ENCODE data around the gene NAA25. TPM values are rescaled to one million over a fixed set of nuclear protein-coding genes. Genes with fewer than 3 reads are reported as not detected.

NAA25 gene
- total and polyA plus RNA-seq, 2 of the 4 experiments (the other 2 are of a cell fraction), result 10.3 to 25.5 TPM

DNA sequence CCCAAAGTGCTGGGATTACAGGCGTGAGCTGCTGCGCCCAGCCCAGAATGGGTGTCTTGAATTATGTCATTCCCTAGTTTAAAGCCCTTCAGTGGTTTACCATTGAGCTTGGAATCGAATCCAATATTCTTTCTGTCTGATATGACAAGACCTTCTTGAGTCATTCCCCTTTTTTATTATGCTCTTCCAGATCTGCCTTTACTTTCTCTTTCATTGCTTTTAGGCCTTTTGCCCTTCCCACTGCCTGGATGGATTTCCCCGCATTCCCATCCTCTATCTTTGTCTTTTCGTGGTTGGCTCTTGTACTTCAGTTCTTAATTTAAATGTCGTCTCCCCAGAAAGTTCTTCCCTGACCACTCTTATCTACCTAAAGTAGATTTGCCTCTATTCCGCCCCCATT, 18.3 kb upstream of the NAA25 start:
- no peak overlapping the region for H2AK9ac ChIP-seq (replicated peaks; ENCODE audit: low read depth, low read length, poor library complexity)
- peaks cover 7 to 49% of the 10 kb centered on the region in 2 experiments for H3K79me1 ChIP-seq (ENCODE audit: low read depth in 1 of 2, low read length in 2 of 2)
- intact Hi-C loops (cut with micrococcal nuclease), result loop anchor here (10.0 kb wide), 1 partner anchor 182 kb away; no protein-coding TSS in a partner anchor
- CTCF ChIA-PET, result no interaction called here
- H2BK15ac ChIP-seq (ENCODE audit: low read depth, low read length), result no peak overlapping the region
- no peaks in the 10 kb centered on the region for H3K27me3 ChIP-seq (ENCODE audit: control insufficient read depth, insufficient read depth, low read length)
- H2BK5ac ChIP-seq (ENCODE audit: low read depth, low read length, poor library complexity, severe bottlenecking), result peak overlapping the region; percentile 12
- DNase-seq (peak; percentile 59), ATAC-seq (ENCODE audit: low read depth) (no peak)
- peaks cover 10% of the 10 kb centered on the region for H4K20me1 ChIP-seq (ENCODE audit: insufficient read depth, low read length)
- in situ Hi-C loops (cut with MboI; ENCODE audit: low sequenced_read_pairs), result no loop called here
- no peak overlapping the region for H3K4ac ChIP-seq (ENCODE audit: low read depth, low read length)
- POLR2A ChIA-PET (ENCODE audit: unreplicated experiment), result no interaction called here
- H2AK5ac ChIP-seq (ENCODE audit: low read depth, low read length), result peak overlapping the region; percentile 44; the same call in 1 of the 2 replicates
- H3K27ac ChIP-seq (ENCODE audit: insufficient read depth, low read length), result no peak overlapping the region
- H3K36me3 ChIP-seq (ENCODE audit: control insufficient read depth, insufficient read depth, low read length), result no peaks in the 10 kb centered on the region
- no peak overlapping the region for H3K14ac ChIP-seq (replicated peaks; ENCODE audit: low read depth, low read length)
- peaks cover 9% of the 10 kb centered on the region; the same call in 1 of the 2 replicates for H3K9me1 ChIP-seq (ENCODE audit: insufficient read depth, low read length)
- no peaks in the 10 kb centered on the region for H3K9me3 ChIP-seq (ENCODE audit: control insufficient read depth, insufficient read depth, low read length)
- no peak for TF ChIP-seq CHD1 (IDR thresholded peaks at IDR 0.05; ENCODE audit: low read depth, low read length)
- TF ChIP-seq, protein P1, sequence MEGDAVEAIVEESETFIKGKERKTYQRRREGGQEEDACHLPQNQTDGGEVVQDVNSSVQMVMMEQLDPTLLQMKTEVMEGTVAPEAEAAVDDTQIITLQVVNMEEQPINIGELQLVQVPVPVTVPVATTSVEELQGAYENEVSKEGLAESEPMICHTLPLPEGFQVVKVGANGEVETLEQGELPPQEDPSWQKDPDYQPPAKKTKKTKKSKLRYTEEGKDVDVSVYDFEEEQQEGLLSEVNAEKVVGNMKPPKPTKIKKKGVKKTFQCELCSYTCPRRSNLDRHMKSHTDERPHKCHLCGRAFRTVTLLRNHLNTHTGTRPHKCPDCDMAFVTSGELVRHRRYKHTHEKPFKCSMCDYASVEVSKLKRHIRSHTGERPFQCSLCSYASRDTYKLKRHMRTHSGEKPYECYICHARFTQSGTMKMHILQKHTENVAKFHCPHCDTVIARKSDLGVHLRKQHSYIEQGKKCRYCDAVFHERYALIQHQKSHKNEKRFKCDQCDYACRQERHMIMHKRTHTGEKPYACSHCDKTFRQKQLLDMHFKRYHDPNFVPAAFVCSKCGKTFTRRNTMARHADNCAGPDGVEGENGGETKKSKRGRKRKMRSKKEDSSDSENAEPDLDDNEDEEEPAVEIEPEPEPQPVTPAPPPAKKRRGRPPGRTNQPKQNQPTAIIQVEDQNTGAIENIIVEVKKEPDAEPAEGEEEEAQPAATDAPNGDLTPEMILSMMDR (conservative IDR thresholded peaks at IDR 0.05; ENCODE audit: low read depth, low read length), result no peak
- TF ChIP-seq, protein P2, sequence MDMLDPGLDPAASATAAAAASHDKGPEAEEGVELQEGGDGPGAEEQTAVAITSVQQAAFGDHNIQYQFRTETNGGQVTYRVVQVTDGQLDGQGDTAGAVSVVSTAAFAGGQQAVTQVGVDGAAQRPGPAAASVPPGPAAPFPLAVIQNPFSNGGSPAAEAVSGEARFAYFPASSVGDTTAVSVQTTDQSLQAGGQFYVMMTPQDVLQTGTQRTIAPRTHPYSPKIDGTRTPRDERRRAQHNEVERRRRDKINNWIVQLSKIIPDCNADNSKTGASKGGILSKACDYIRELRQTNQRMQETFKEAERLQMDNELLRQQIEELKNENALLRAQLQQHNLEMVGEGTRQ (IDR thresholded peaks at IDR 0.05; ENCODE audit: low read depth, low read length), result no peak
- TF ChIP-seq MAFK (IDR thresholded peaks at IDR 0.05; ENCODE audit: low read depth, low read length), result no peak
- no peak for TF ChIP-seq MAZ (IDR thresholded peaks at IDR 0.05; ENCODE audit: borderline replicate concordance, low read depth, low read length)
- no peak for TF ChIP-seq RAD21 (IDR thresholded peaks at IDR 0.05; ENCODE audit: low read length)
- TF ChIP-seq BHLHE40 (IDR thresholded peaks at IDR 0.05; ENCODE audit: low read depth, low read length), result no peak
- TF ChIP-seq RCOR1 (IDR thresholded peaks at IDR 0.05; ENCODE audit: insufficient replicate concordance, low read length), result no peak
- no peak for TF ChIP-seq POLR2A (IDR thresholded peaks at IDR 0.05; ENCODE audit: low read depth, low read length)
- TF ChIP-seq, protein P3, sequence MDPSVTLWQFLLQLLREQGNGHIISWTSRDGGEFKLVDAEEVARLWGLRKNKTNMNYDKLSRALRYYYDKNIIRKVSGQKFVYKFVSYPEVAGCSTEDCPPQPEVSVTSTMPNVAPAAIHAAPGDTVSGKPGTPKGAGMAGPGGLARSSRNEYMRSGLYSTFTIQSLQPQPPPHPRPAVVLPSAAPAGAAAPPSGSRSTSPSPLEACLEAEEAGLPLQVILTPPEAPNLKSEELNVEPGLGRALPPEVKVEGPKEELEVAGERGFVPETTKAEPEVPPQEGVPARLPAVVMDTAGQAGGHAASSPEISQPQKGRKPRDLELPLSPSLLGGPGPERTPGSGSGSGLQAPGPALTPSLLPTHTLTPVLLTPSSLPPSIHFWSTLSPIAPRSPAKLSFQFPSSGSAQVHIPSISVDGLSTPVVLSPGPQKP (IDR thresholded peaks at IDR 0.05; ENCODE audit: borderline replicate concordance, low read depth, low read length), result no peak
- TF ChIP-seq MXI1 (IDR thresholded peaks at IDR 0.05; ENCODE audit: borderline replicate concordance, low read depth, low read length), result no peak
- no peak for TF ChIP-seq NFE2L2 (IDR thresholded peaks at IDR 0.05; ENCODE audit: low read depth, low read length)
- no peak for TF ChIP-seq RFX5 (IDR thresholded peaks at IDR 0.05; ENCODE audit: low read depth, low read length)
- no peak for TF ChIP-seq FOS (IDR thresholded peaks at IDR 0.05; ENCODE audit: low read depth, low read length)
- TF ChIP-seq CEBPB (IDR thresholded peaks at IDR 0.05; ENCODE audit: low read depth, low read length), result no peak
- TF ChIP-seq SMC3 (IDR thresholded peaks at IDR 0.05; ENCODE audit: low read depth, low read length), result no peak
- dilution Hi-C loops (cut with HindIII; ENCODE audit: low sequenced_read_pairs, unreplicated experiment), result no loop called here
- H3K4me2 ChIP-seq (ENCODE audit: low read depth, low read length), result peak overlapping the region; percentile 69
- H3K4me1 ChIP-seq (ENCODE audit: control insufficient read depth, insufficient read depth, low read length), result peaks cover 17% of the 10 kb centered on the region
- no peak overlapping the region for H3K56ac ChIP-seq (ENCODE audit: extremely low read depth, insufficient read depth, low read length)
- H4K8ac ChIP-seq (ENCODE audit: low read depth in 2 of 2, low read length in 2 of 2), result no peak overlapping the region
- H2AFZ ChIP-seq (replicated peaks; ENCODE audit: low read length, poor library complexity), result no peak overlapping the region
- H3K9ac ChIP-seq (ENCODE audit: low read depth, low read length), result no peak overlapping the region
- H3K4me3 ChIP-seq (ENCODE audit: insufficient read depth, low read depth, low read length), result peak overlapping the region; percentile 83; the same call in 1 of the 2 replicates
- no peak overlapping the region for H4K91ac ChIP-seq (ENCODE audit: insufficient read depth, low read depth, low read length)
- no peak overlapping the region for H3K18ac ChIP-seq (ENCODE audit: low read depth, low read length)
- no TSS peak for BruUV-seq (replicated peaks)
- H4K5ac ChIP-seq (ENCODE audit: low read depth, low read length), result no peak overlapping the region
- WGBS, 2 experiments (ENCODE audit: extremely low coverage in 2 of 2, insufficient read length in 1 of 2), result 95% methylated on average over 4 of the region's 7 CpGs; no CpG with 5 or more reads in 1 of the 2 experiments
- H2BK120ac ChIP-seq (ENCODE audit: low read depth, low read length), result 0 out of 2 replicates have a peak overlapping the region, but pooled peaks have one; percentile 33
- no peak overlapping the region for H2BK20ac ChIP-seq (ENCODE audit: low read depth, low read length)
- peak overlapping the region; percentile 58; the same call in 1 of the 2 replicates for H3K23ac ChIP-seq (ENCODE audit: low read depth, low read length)

Measured in IMR-90 (cell line).